Upper lobe of left lung (tissue), 6 donors: Measurements from ENCODE around the gene CINP. TPM values are rescaled to one million over a fixed set of nuclear protein-coding genes. Genes with fewer than 3 reads are reported as not detected.
"Not testable (repeated sequence)": the region's sequence is repeated elsewhere in the genome, so short reads cannot be mapped to it uniquely, and the experiment has no call there.

ENCODE experiments used
- ATAC-seq, 2 donors: fragments of 200-7000 bp; cut with Tn5 transposase; one replicate each; pipeline ENCODE4 v1.9.1; 2022; ENCODE audit warnings: mild to moderate bottlenecking in 2 of 2, moderate library complexity in 2 of 2; ENCODE audit not compliant: low FRiP score in 2 of 2
- DNase-seq, 2 donors: peaks; one replicate each; pipeline ENCODE4 v3.0.0-alpha.2; 2019 to 2020
- H3K27ac ChIP-seq, 4 donors: fragments of 200-600 bp; sonication (generic); one replicate each; pipeline ENCODE4 v1.5.1; 2016 to 2019
- H3K27me3 ChIP-seq, 4 donors: fragments of 200-600 bp; sonication (generic); one replicate each; pipeline ENCODE4 v1.5.1; 2017 to 2019
- H3K36me3 ChIP-seq, 4 donors: fragments of 200-600 bp; sonication (generic); one replicate each; pipeline ENCODE4 v1.5.1; 2016 to 2019
- H3K4me1 ChIP-seq, 4 donors: fragments of 200-600 bp; sonication (generic); one replicate each; pipeline ENCODE4 v1.5.1; 2018 to 2019
- H3K4me3 ChIP-seq, 4 donors: fragments of 200-600 bp; sonication (generic); one replicate each; pipeline ENCODE4 v1.5.1; 2017 to 2019; ENCODE audit warnings: mild to moderate bottlenecking in 2 of 4, moderate library complexity in 1 of 4
- H3K9me3 ChIP-seq, 4 donors: fragments of 200-600 bp; sonication (generic); one replicate each; pipeline ENCODE4 v1.5.1; 2018 to 2019
- EP300 ChIP-seq, 4 donors: sonication (generic); formaldehyde crosslinking; IDR thresholded peaks; one replicate each; pipeline ENCODE4 v1.5.1; 2017; ENCODE audit warnings: antibody characterized with exemption in 4 of 4, control low read depth in 2 of 4
- POLR2A ChIP-seq, 4 donors: fragments of 450-650 bp; IDR thresholded peaks; one replicate each; pipeline ENCODE4 v1.5.1; 2016 to 2017; ENCODE audit warnings: antibody characterized with exemption in 4 of 4, mild to moderate bottlenecking in 2 of 4
- POLR2AphosphoS5 ChIP-seq, 2 donors: sonication (generic); formaldehyde crosslinking; IDR thresholded peaks; one replicate each; pipeline ENCODE4 v1.5.1; 2017; ENCODE audit warnings: antibody characterized with exemption in 2 of 2
- WGBS, 2 donors: methylation state at CpG; one replicate each; pipeline ENCODE4 v1.1.5; 2017 to 2018; 5-methylcytosine and 5-hydroxymethylcytosine counted together
- total RNA-seq, 6 donors: library from RNA; depleted of rRNA in 4 of 6; stranded (reverse); fragments of >200 nt in 4 of 6; gene quantifications; one replicate each; pipeline versions ENCODE4 v1.1.0 to v1.2.1, GENCODE V29; 2016 to 2021
- TF ChIP-seq, protein P1 (sequence below), 6 experiments: fragments of 450-650 bp in 4 of 6; fragments of 200-600 bp in 2 of 6; sonication (generic) in 2 of 6; IDR thresholded peaks; one replicate each; pipeline ENCODE4 v1.5.1; 2016 to 2019; ENCODE audit warnings: antibody characterized with exemption in 6 of 6
- donor health status: DM: no; HTN: no; CAD: no; lungs with moderate emphysema.
- donor health status: DM: no; HTN: yes; CAD: no; lungs with severe emphysema.

The CINP gene
- total RNA-seq, 6 donors from 2014 or later = 13.6 to 37.7 (median 31.1) TPM

DNA sequence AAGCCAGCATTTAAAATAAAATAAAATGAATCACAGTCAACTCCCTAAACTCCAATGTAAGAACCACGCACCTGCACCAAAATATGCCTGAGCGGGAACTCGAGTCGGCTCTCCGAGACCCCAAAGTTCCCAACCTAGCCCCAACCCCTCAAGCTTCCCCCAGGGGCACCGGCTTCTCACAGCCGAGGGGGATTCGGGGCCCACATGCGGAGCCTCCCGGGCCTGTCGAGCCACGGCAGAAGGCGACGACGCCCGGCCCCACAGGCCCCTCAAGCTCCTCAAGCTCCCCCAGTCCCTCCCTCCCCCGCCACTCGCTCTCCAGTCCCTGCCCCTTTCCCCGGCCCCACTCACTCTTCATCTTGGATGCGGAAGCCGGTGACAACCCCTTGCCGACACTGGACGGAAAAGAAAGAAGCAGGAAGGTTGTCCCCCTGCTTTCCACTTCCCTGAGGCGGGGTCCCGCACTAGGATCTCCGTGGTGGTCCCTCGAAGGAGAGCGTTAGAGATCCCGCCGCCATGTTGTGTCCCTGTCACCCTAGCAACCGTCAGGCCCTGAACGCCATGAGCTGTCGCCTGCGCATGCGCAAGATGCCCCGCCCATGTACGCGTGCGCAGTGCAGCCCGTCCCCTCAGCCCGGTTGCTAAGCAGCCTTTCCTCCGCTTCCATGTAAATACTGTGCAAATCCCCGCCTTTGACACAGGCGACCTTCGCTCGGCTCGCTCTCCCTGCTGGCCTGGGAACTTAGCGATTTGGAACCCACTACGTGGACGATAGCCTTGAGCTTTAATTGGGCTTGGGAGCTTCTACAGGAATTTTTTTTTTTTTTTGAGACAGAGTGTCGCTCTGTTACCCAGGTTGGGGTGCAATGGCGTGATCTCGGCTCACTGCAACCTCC is 57.8 kb downstream of the CINP start, which contains the start of gene MOK:
Gene MOK, minus strand, starts transcription at position 554 of the 896 bp plus-strand sequence. Its CDS starts 196 bp downstream, at position 358.
- no peaks in the 10 kb centered on the region for H3K9me3 ChIP-seq
- no peaks in the 10 kb centered on the region for H3K27me3 ChIP-seq
- ATAC-seq = peak; percentile 97 to 99
- WGBS, 2 donors = 1% methylated on average over 24 to 45 of the region's 53 CpGs
- DNase-seq = peak; percentile 95 to 100
- peak within 1 kb of the TSS; percentile 64 to 93 (median 84) for H3K4me3 ChIP-seq
- peaks cover 5 to 14% (median 9%) of the 10 kb centered on the region in 4 donors for H3K4me1 ChIP-seq
- TF ChIP-seq POLR2A (IDR thresholded peaks at IDR 0.05) (peak in 2 of 4 donors; percentile 10 to 38), POLR2AphosphoS5 (IDR thresholded peaks at IDR 0.05) (peak; percentile 26 to 75), EP300 (IDR thresholded peaks at IDR 0.05) (no peak)
- TF ChIP-seq, protein P1, sequence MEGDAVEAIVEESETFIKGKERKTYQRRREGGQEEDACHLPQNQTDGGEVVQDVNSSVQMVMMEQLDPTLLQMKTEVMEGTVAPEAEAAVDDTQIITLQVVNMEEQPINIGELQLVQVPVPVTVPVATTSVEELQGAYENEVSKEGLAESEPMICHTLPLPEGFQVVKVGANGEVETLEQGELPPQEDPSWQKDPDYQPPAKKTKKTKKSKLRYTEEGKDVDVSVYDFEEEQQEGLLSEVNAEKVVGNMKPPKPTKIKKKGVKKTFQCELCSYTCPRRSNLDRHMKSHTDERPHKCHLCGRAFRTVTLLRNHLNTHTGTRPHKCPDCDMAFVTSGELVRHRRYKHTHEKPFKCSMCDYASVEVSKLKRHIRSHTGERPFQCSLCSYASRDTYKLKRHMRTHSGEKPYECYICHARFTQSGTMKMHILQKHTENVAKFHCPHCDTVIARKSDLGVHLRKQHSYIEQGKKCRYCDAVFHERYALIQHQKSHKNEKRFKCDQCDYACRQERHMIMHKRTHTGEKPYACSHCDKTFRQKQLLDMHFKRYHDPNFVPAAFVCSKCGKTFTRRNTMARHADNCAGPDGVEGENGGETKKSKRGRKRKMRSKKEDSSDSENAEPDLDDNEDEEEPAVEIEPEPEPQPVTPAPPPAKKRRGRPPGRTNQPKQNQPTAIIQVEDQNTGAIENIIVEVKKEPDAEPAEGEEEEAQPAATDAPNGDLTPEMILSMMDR (IDR thresholded peaks at IDR 0.05) = no peak
- peak within 1 kb of the TSS; percentile 5 to 82 (median 64) for H3K27ac ChIP-seq
- H3K36me3 ChIP-seq = no peaks in the 10 kb centered on the region

DNA sequence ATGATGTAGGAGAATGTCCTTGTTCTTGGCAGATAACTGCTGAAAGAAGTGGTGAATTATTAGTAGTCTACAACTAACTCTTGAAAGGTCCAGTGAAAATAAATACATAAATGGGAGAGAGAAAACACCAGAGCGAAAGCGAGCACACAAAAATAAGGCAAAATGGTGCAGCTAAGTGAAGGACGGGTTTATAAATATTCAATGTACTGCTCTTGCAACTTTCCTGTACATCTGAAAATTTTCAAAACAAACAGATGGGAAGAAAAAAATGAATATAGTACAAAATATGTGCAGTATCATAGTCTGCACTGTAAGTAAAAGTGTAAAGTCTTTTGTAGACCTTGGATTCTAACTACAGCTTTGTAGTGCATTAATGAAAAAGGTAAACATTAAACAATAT is 59.0 kb downstream of the CINP start:
- 93 to 96% methylated on average over 3 of the region's 3 CpGs for WGBS, 2 donors
- Histone ChIP-seq H3K9me3 (no peaks in the 10 kb centered on the region), H3K4me3 (no peak overlapping the region), H3K4me1 (peaks cover 5 to 14% (median 9%) of the 10 kb centered on the region in 4 donors), H3K36me3 (no peaks in the 10 kb centered on the region), H3K27me3 (no peaks in the 10 kb centered on the region), H3K27ac (no peak overlapping the region)
- TF ChIP-seq POLR2AphosphoS5 (IDR thresholded peaks at IDR 0.05) (no peak), POLR2A (IDR thresholded peaks at IDR 0.05) (no peak)
- DNase-seq (no peak), ATAC-seq (no peak)

DNA sequence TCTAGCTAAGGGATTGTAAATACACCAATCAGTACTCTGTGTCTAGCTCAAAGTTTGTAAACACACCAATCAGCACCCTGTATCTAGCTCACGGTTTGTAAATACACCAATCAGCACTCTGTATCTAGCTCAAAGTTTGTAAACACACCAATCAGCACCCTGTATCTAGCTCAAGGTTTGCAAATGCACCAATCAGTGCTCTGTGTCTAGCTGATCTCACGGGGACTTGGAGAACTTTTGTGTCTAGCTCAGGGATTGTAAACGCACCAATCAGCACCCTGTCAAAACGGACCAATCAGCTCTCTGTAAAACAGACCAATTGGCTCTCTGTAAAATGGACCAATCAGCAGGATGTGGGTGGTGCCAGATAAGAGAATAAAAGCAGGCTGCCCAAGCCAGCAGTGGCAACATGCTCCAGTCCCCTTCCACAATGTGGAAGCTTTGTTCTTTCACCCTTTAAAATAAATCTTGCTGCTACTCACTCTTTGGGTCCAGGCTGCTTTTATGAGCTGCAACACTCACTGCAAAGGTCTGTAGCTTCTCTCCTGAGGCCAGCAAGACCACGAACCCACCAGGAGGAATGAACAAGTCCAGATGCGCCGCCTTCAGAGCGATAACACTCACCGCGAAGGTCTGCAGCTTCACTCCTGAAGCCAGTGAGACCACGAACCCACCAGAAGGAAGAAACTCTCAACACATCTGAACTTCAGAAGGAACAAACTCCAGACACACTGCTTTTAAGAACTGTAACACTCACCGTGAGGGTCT is 64.2 kb downstream of the CINP start:
- not testable (repeated sequence) for H3K36me3 ChIP-seq, ATAC-seq, H3K4me3 ChIP-seq, H3K27ac ChIP-seq, H3K9me3 ChIP-seq, H3K27me3 ChIP-seq, H3K4me1 ChIP-seq, DNase-seq
- 67 to 93% methylated on average over 12 of the region's 12 CpGs for WGBS, 2 donors

Other genes with a start within 250 kb of the CINP start
- gene WDR20, start 223.0 kb downstream of the CINP start, total RNA-seq = 10 to 100 TPM; 16.3 to 28.8 (median 20.6) TPM
- gene MOK, start 57.7 kb downstream of the CINP start, total RNA-seq = 10 to 100 TPM in 5 of 6 donors, 1 to 10 TPM in 1; 8.8 to 66.0 (median 29.4) TPM
- 10 to 100 TPM in 4 of 6 donors, 1 to 10 TPM in 2; 8.7 to 37.7 (median 14.1) TPM for gene ZNF839, start 43.1 kb downstream of the CINP start, total RNA-seq
- gene TECPR2, start 51 bp upstream of the CINP start, total RNA-seq = 10 to 100 TPM; 16.3 to 71.2 (median 24.6) TPM
- gene ANKRD9, start 146.9 kb upstream of the CINP start, total RNA-seq = 10 to 100 TPM; 21.0 to 99.9 (median 47.6) TPM
- 10 to 100 TPM; 19.8 to 58.7 (median 34.3) TPM for gene RCOR1, start 229.8 kb upstream of the CINP start, total RNA-seq